Measurements from ENCODE around the gene CFAP210. TPM values are rescaled to one million over a fixed set of nuclear protein-coding genes. Genes with fewer than 3 reads are reported as not detected.

The CFAP210 gene
- total RNA-seq, 1 experiment from 2014 or later = not detected

- no peaks in the 10 kb centered on the region for H3K9me2 ChIP-seq (ENCODE audit: insufficient read depth)
- no peaks in the 10 kb centered on the region for H3K79me2 ChIP-seq (ENCODE audit: insufficient read depth, low read length)
- DNase-seq (ENCODE audit: low read depth, low spot score) = no peak
- TF ChIP-seq CTCF (IDR thresholded peaks at IDR 0.05 in 2 of 3, conservative IDR thresholded peaks at IDR 0.05 in 1 of 3; ENCODE audit: borderline replicate concordance in 1 of 3, insufficient read depth in 1 of 3, low read depth in 2 of 3, low read length in 2 of 3) (no peak), ZBTB33 (IDR thresholded peaks at IDR 0.05; ENCODE audit: extremely low read depth, insufficient replicate concordance, low read length) (no peak), JUND (IDR thresholded peaks at IDR 0.05) (no peak), ATF3 (IDR thresholded peaks at IDR 0.05) (no peak), CBX3 (IDR thresholded peaks at IDR 0.05; ENCODE audit: low read depth) (no peak), SP1 (IDR thresholded peaks at IDR 0.05; ENCODE audit: low read depth) (no peak), TCF7L2 (IDR thresholded peaks at IDR 0.05; ENCODE audit: borderline replicate concordance, extremely low read depth, insufficient read depth, insufficient read length) (no peak), CEBPB (IDR thresholded peaks at IDR 0.05; ENCODE audit: low read depth) (no peak), YY1 (IDR thresholded peaks at IDR 0.05; ENCODE audit: extremely low read depth, insufficient replicate concordance, low read depth, low read length) (no peak), POLR2A (IDR thresholded peaks at IDR 0.05; ENCODE audit: borderline replicate concordance, extremely low read depth, insufficient read depth, insufficient read length) (no peak), EGR1 (IDR thresholded peaks at IDR 0.05; ENCODE audit: low read depth) (no peak), REST (IDR thresholded peaks at IDR 0.05; ENCODE audit: low read depth) (no peak), EZH2phosphoT487 (IDR thresholded peaks at IDR 0.05; ENCODE audit: borderline replicate concordance) (no peak), ZFX (IDR thresholded peaks at IDR 0.05) (no peak), ELF1 (IDR thresholded peaks at IDR 0.05; ENCODE audit: borderline replicate concordance, low read depth) (no peak), FOSL1 (IDR thresholded peaks at IDR 0.05; ENCODE audit: low read depth) (no peak), SIN3A (IDR thresholded peaks at IDR 0.05; ENCODE audit: low read depth) (no peak)
- H2AFZ ChIP-seq (ENCODE audit: low read depth, low read length, poor library complexity, severe bottlenecking) = no peak overlapping the region
- no peak overlapping the region for H3K4me2 ChIP-seq (ENCODE audit: low read length)
- H3K27ac ChIP-seq (ENCODE audit: low read depth, low read length) = no peak overlapping the region
- H4K20me1 ChIP-seq (ENCODE audit: insufficient read depth) = no peaks in the 10 kb centered on the region
- ChIA-PET POLR2A (no interaction called here), RAD21 (ENCODE audit: low non-redundant PET in 1 of 2, low total read pairs in 2 of 2, uncharacterized antibody in 2 of 2, unreplicated experiment in 2 of 2) (no interaction called here), CTCF (no interaction called here)
- no TSS peak for BruUV-seq (replicated peaks)
- intact Hi-C loops (cut with micrococcal nuclease) = no loop called here
- no peaks in the 10 kb centered on the region for H3K36me3 ChIP-seq (ENCODE audit: control insufficient read depth in 1 of 2, insufficient read depth in 2 of 2, low read length in 2 of 2)
- no peak overlapping the region for H3K9ac ChIP-seq (ENCODE audit: low read length)
- ATAC-seq = no peak
- H3K4me3 ChIP-seq (replicated peaks in 1 of 2; ENCODE audit: low read depth in 1 of 2, low read length in 2 of 2) = no peak overlapping the region
- no peaks in the 10 kb centered on the region for H3K27me3 ChIP-seq (ENCODE audit: insufficient read depth, low read length)
- no peaks in the 10 kb centered on the region for H3K4me1 ChIP-seq (ENCODE audit: control insufficient read depth in 1 of 2, insufficient read depth in 2 of 2, low read length in 2 of 2)
- H3K9me3 ChIP-seq (ENCODE audit: control insufficient read depth in 1 of 2, insufficient read depth in 1 of 2, low read depth in 1 of 2, low read length in 2 of 2) = no peaks in the 10 kb centered on the region
Observed at GRCh38 chr2:169659320-169659719, 34.9 kb downstream of the CFAP210 start.

Data from HCT116 (cell line).